MM.1S (cell line): Measurements from ENCODE around the gene KIDINS220.

Experiments used
- DNase-seq: peaks from one replicate; pipeline ENCODE4 v3.0.0-alpha.2; 2015
- H2AFZ ChIP-seq: fragments of 300-600 bp; sonication (generic); 2 replicates; pipeline ENCODE4 v1.6.0; 2016; ENCODE audit warnings: antibody characterized with exemption, low read length
- H3F3A ChIP-seq: fragments of 300-600 bp; sonication (generic); 2 replicates; pipeline ENCODE4 v1.6.1; 2016; ENCODE audit warnings: mild to moderate bottlenecking, antibody characterized with exemption, low read length, moderate library complexity, mixed read lengths; ENCODE audit not compliant: insufficient read depth
- H3K27ac ChIP-seq: fragments of 300-600 bp; sonication (generic); 2 replicates; pipeline ENCODE4 v1.5.1; 2016; ENCODE audit warnings: mild to moderate bottlenecking, low read length
- H3K27me3 ChIP-seq: fragments of 300-600 bp; sonication (generic); replicated peaks from 2 replicates; pipeline ENCODE4 v1.6.0; 2016; ENCODE audit warnings: low read length; ENCODE audit not compliant: insufficient read depth
- H3K36me3 ChIP-seq: fragments of 300-600 bp; sonication (generic); replicated peaks from 2 replicates; pipeline ENCODE4 v1.6.1; 2016; ENCODE audit warnings: mild to moderate bottlenecking, low read length, mixed read lengths; ENCODE audit not compliant: insufficient read depth
- H3K4me1 ChIP-seq: fragments of 300-600 bp; sonication (generic); 2 replicates; pipeline ENCODE4 v1.6.1; 2016; ENCODE audit warnings: low read length, mixed read lengths
- H3K4me2 ChIP-seq: fragments of 300-600 bp; sonication (generic); 2 replicates; pipeline ENCODE4 v1.6.0; 2016; ENCODE audit warnings: low read depth, low read length
- H3K4me3 ChIP-seq: fragments of 300-600 bp; sonication (generic); 2 replicates; pipeline ENCODE4 v1.5.1; 2016; ENCODE audit warnings: low read length, mixed read lengths
- H3K79me2 ChIP-seq: fragments of 300-600 bp; sonication (generic); 2 replicates; pipeline ENCODE4 v1.6.1; 2016; ENCODE audit warnings: mixed run types, low read length, mixed read lengths
- H3K9ac ChIP-seq: fragments of 300-600 bp; sonication (generic); 2 replicates; pipeline ENCODE4 v1.6.1; 2016; ENCODE audit warnings: low read length, mixed read lengths
- H3K9me2 ChIP-seq: fragments of 300-600 bp; sonication (generic); replicated peaks from 2 replicates; pipeline ENCODE4 v1.6.1; 2016; ENCODE audit warnings: mild to moderate bottlenecking, low read length, mixed read lengths; ENCODE audit not compliant: insufficient read depth
- H3K9me3 ChIP-seq: fragments of 300-600 bp; sonication (generic); replicated peaks from 2 replicates; pipeline ENCODE4 v1.6.1; 2016; ENCODE audit warnings: mild to moderate bottlenecking, low read length, mixed read lengths; ENCODE audit not compliant: insufficient read depth
- H4K20me1 ChIP-seq: fragments of 300-600 bp; sonication (generic); 2 replicates; pipeline ENCODE4 v1.6.1; 2016; ENCODE audit warnings: mild to moderate bottlenecking, low read length, moderate library complexity, mixed read lengths; ENCODE audit not compliant: insufficient read depth
- EZH2 ChIP-seq: fragments of 300-600 bp; sonication (generic); optimal IDR thresholded peaks from 2 replicates; pipeline ENCODE3; 2017; ENCODE audit warnings: low read depth, mild to moderate bottlenecking, antibody characterized with exemption, low read length, mixed read lengths
- EZH2phosphoT487 ChIP-seq: fragments of 300-600 bp; sonication (generic); IDR thresholded peaks from 2 replicates; pipeline ENCODE4 v1.6.1; 2018; ENCODE audit warnings: antibody characterized with exemption, low read length
- TF ChIP-seq, protein P1 (sequence below): fragments of 300-600 bp; sonication (generic); IDR thresholded peaks from 2 replicates; pipeline ENCODE4 v1.5.1; 2016; ENCODE audit warnings: antibody characterized with exemption, low read length, mixed read lengths

Gene KIDINS220

DNA sequence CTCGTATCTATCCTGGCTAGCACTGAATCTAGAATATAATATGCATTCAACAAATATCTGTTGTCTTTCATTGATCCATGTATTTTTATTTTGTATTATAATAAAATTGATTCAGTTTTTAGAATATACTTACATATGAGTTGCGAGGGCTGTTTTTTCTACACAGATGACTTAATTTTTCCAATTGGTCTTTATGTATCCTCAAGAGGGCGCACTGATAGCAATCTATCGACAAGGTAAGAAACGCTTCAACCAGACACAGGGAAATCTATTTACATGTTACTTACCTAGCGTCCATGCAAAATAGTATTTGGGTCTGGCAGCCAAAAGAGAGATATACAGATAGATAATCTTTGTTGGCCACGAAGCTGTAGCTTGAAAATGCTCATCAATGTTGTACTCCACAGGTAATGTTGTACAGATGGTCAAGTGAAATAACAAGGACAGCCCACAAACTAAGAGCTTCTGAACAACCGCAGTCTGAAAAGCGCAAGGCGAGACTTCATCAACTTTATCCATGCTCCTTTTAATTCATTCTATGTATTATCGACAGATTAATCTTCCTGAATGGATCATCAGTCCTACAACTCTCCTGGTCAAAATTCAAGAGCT lies 35.5 kb upstream of the KIDINS220 start:
- no peak overlapping the region for H2AFZ ChIP-seq
- H4K20me1 ChIP-seq, result no peaks in the 10 kb centered on the region
- H3K36me3 ChIP-seq, result no peaks in the 10 kb centered on the region
- H3K9me3 ChIP-seq, result no peaks in the 10 kb centered on the region
- no peaks in the 10 kb centered on the region for H3K9me2 ChIP-seq
- no peaks in the 10 kb centered on the region for H3F3A ChIP-seq
- TF ChIP-seq EZH2phosphoT487, result no peak
- no peak for TF ChIP-seq EZH2
- TF ChIP-seq, protein P1, sequence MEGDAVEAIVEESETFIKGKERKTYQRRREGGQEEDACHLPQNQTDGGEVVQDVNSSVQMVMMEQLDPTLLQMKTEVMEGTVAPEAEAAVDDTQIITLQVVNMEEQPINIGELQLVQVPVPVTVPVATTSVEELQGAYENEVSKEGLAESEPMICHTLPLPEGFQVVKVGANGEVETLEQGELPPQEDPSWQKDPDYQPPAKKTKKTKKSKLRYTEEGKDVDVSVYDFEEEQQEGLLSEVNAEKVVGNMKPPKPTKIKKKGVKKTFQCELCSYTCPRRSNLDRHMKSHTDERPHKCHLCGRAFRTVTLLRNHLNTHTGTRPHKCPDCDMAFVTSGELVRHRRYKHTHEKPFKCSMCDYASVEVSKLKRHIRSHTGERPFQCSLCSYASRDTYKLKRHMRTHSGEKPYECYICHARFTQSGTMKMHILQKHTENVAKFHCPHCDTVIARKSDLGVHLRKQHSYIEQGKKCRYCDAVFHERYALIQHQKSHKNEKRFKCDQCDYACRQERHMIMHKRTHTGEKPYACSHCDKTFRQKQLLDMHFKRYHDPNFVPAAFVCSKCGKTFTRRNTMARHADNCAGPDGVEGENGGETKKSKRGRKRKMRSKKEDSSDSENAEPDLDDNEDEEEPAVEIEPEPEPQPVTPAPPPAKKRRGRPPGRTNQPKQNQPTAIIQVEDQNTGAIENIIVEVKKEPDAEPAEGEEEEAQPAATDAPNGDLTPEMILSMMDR, result peak; percentile 55
- no peak overlapping the region for H3K4me2 ChIP-seq
- H3K9ac ChIP-seq, result no peak overlapping the region
- no peaks in the 10 kb centered on the region for H3K27me3 ChIP-seq
- H3K79me2 ChIP-seq, result no peaks in the 10 kb centered on the region
- DNase-seq, result peak; percentile 58
- H3K27ac ChIP-seq, result no peak overlapping the region
- H3K4me3 ChIP-seq, result no peak overlapping the region
- no peaks in the 10 kb centered on the region for H3K4me1 ChIP-seq

- Histone ChIP-seq H3K27me3 (no peaks in the 10 kb centered on the region), H3F3A (no peaks in the 10 kb centered on the region), H3K36me3 (no peaks in the 10 kb centered on the region), H4K20me1 (no peaks in the 10 kb centered on the region), H2AFZ (no peak overlapping the region), H3K4me1 (no peaks in the 10 kb centered on the region), H3K4me2 (no peak overlapping the region), H3K27ac (no peak overlapping the region), H3K4me3 (no peak overlapping the region), H3K79me2 (no peaks in the 10 kb centered on the region), H3K9me2 (no peaks in the 10 kb centered on the region), H3K9ac (no peak overlapping the region), H3K9me3 (no peaks in the 10 kb centered on the region)
- DNase-seq, result no peak
- TF ChIP-seq EZH2phosphoT487, result no peak
- TF ChIP-seq, protein P1, result no peak
- no peak for TF ChIP-seq EZH2
Measured at GRCh38 chr2:8870441-8870840, 33.0 kb upstream of the KIDINS220 start.

GRCh38 chr2:8867363-8867762 lies 29.9 kb upstream of the KIDINS220 start:
- Histone ChIP-seq H3K9me3 (no peaks in the 10 kb centered on the region), H3K4me1 (no peaks in the 10 kb centered on the region), H3K4me3 (no peak overlapping the region), H3K27ac (no peak overlapping the region), H3F3A (no peaks in the 10 kb centered on the region), H3K79me2 (no peaks in the 10 kb centered on the region), H4K20me1 (no peaks in the 10 kb centered on the region), H3K9ac (no peak overlapping the region), H3K4me2 (no peak overlapping the region), H2AFZ (no peak overlapping the region), H3K36me3 (no peaks in the 10 kb centered on the region), H3K9me2 (no peaks in the 10 kb centered on the region), H3K27me3 (no peaks in the 10 kb centered on the region)
- TF ChIP-seq, protein P1, result no peak
- TF ChIP-seq EZH2 (no peak), EZH2phosphoT487 (no peak)
- DNase-seq, result no peak
